Activated T-cell treated with anti-CD3 and anti-CD28 coated beads, Interleukin-2, amount 50 U/mL, for 72 hours (primary cell): ENCODE data around the gene LYZL4. TPM values are rescaled to one million over a fixed set of nuclear protein-coding genes. Genes with fewer than 3 reads are reported as not detected.

Experiments
- ATAC-seq, 2 donors: fragments of 150-1000 bp; cut with Tn5 transposase; replicated peaks in 1 of 2; 2 replicates each; pipeline ENCODE4 v1.10.0; 2021; ENCODE audit warnings: moderate library complexity in 2 of 2, mild to moderate bottlenecking in 1 of 2
- DNase-seq, 2 donors: peaks; one replicate each; pipeline ENCODE4 v3.0.0; 2021 to 2022; ENCODE audit warnings: mixed read lengths in 1 of 2
- H3K27ac Mint-ChIP-seq: one replicate; pipeline ENCODE4 v1.8.0; 2022; ENCODE audit warnings: mild to moderate bottlenecking, moderate library complexity, mixed read lengths
- H3K27me3 Mint-ChIP-seq: one replicate; pipeline ENCODE4 v1.8.0; 2022; ENCODE audit warnings: low read depth, mixed read lengths
- H3K36me3 Mint-ChIP-seq, 2 donors: one replicate each; pipeline ENCODE4 v1.8.0; 2022; ENCODE audit warnings: mixed read lengths in 2 of 2, mild to moderate bottlenecking in 1 of 2; ENCODE audit not compliant: insufficient read depth in 2 of 2
- H3K4me1 Mint-ChIP-seq: one replicate; pipeline ENCODE4 v1.8.0; 2022; ENCODE audit warnings: low read depth, mixed read lengths
- H3K4me3 Mint-ChIP-seq, 2 donors: one replicate each; pipeline ENCODE4 v1.8.0; 2022; ENCODE audit warnings: mild to moderate bottlenecking in 2 of 2, mixed read lengths in 2 of 2, moderate library complexity in 2 of 2
- H3K9me3 Mint-ChIP-seq, 2 donors: one replicate each; pipeline ENCODE4 v1.8.0; 2022; ENCODE audit warnings: mixed read lengths in 2 of 2
- total RNA-seq, 2 donors: library from RNA; stranded (reverse); gene quantifications; one replicate each; pipeline ENCODE4 v1.2.3, GENCODE V29; 2022

Gene LYZL4
- total RNA-seq, 2 donors from 2014 or later = not detected

GRCh38 chr3:42412526-42413155, 2.2 kb upstream of the LYZL4 start:
- ATAC-seq (no peak), DNase-seq (no peak)
- Mint-ChIP-seq H3K9me3 (peaks cover 0 to 3% of the 10 kb centered on the region in 2 donors), H3K4me3 (no peak overlapping the region), H3K4me1 (no peaks in the 10 kb centered on the region), H3K36me3 (no peaks in the 10 kb centered on the region), H3K27ac (no peak overlapping the region), H3K27me3 (peaks cover 20% of the 10 kb centered on the region)

GRCh38 chr3:42411429-42411828, 1.0 kb upstream of the LYZL4 start:
- no peaks in the 10 kb centered on the region for H3K4me1 Mint-ChIP-seq
- peaks cover 0 to 3% of the 10 kb centered on the region in 2 donors for H3K9me3 Mint-ChIP-seq
- H3K27ac Mint-ChIP-seq = no peak overlapping the region
- no peaks in the 10 kb centered on the region for H3K36me3 Mint-ChIP-seq
- no peak for DNase-seq
- H3K4me3 Mint-ChIP-seq = no peak overlapping the region
- peaks cover 20% of the 10 kb centered on the region for H3K27me3 Mint-ChIP-seq
- no peak for ATAC-seq

DNA sequence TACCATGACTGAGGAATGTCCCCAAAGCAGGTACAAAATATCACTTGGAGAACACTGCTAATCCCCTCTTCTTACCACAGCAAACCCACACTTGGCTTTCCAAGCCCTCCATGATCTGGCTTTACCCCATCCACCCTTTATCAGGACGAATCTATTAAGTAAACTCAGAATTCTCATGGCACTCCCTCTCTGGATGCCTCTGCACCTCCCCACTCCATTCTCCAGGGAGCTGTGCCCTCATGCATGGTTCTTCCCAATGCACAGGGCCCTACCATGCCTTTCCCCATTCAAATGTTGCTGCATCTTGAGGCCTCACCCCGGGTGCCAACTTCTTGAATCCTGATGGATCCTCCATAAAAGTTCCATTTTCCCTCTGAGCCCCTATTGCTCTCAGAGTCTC, 2.3 kb downstream of the LYZL4 start:
- H3K36me3 Mint-ChIP-seq = no peaks in the 10 kb centered on the region
- peaks cover 5% of the 10 kb centered on the region for H3K4me1 Mint-ChIP-seq

GRCh38 chr3:42406727-42407450, 3.5 kb downstream of the LYZL4 start:
- H3K4me3 Mint-ChIP-seq = no peak overlapping the region
- ATAC-seq = no peak
- H3K27me3 Mint-ChIP-seq = no peaks in the 10 kb centered on the region

More for the DNA sequence above, 2.3 kb downstream of the LYZL4 start:
- Mint-ChIP-seq H3K9me3 (peaks cover 0 to 3% of the 10 kb centered on the region in 2 donors), H3K27ac (no peak overlapping the region), H3K27me3 (no peaks in the 10 kb centered on the region), H3K4me3 (no peak overlapping the region)
- ATAC-seq = no peak
- DNase-seq = no peak

DNA sequence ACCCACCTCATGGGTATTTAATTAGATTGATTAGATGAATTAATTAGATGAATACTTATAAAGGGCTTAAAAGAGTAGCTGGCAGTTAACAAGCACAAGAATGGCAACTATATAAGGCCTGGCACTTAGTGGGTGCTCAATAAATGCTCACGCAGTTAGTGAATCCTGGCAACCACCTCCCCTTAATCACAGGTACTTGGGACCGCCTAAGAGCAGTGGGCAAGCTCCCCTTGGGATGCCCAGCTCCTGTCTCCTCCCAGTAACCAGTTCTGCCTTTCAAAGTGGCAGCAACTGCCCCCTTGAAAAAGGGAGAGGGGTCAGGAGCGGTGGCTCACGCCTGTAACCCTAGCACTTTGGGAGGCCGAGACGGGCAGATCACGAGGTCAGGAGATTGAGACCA, 4.6 kb downstream of the LYZL4 start:
- Mint-ChIP-seq H3K4me1 (peaks cover 20% of the 10 kb centered on the region), H3K36me3 (peaks cover 0 to 4% of the 10 kb centered on the region in 2 donors), H3K4me3 (no peak overlapping the region), H3K27me3 (no peaks in the 10 kb centered on the region), H3K9me3 (peaks cover 0 to 4% of the 10 kb centered on the region in 2 donors), H3K27ac (no peak overlapping the region)
- no peak for DNase-seq
- ATAC-seq = no peak

More at GRCh38 chr3:42406727-42407450, 3.5 kb downstream of the LYZL4 start:
- peaks cover 0 to 4% of the 10 kb centered on the region in 2 donors for H3K9me3 Mint-ChIP-seq
- DNase-seq = no peak
- H3K27ac Mint-ChIP-seq = no peak overlapping the region
- peaks cover 16% of the 10 kb centered on the region for H3K4me1 Mint-ChIP-seq
- H3K36me3 Mint-ChIP-seq = no peaks in the 10 kb centered on the region

- Mint-ChIP-seq H3K4me1 (peaks cover 20% of the 10 kb centered on the region), H3K9me3 (peaks cover 0 to 4% of the 10 kb centered on the region in 2 donors), H3K36me3 (peaks cover 0 to 4% of the 10 kb centered on the region in 2 donors), H3K27me3 (no peaks in the 10 kb centered on the region), H3K4me3 (no peak overlapping the region), H3K27ac (no peak overlapping the region)
- peak in 1 of 2 donors; percentile 15 for DNase-seq
- no peak for ATAC-seq
Observed at GRCh38 chr3:42403737-42404136, 6.7 kb downstream of the LYZL4 start.

GRCh38 chr3:42402394-42403096, 7.9 kb downstream of the LYZL4 start:
- Mint-ChIP-seq H3K27me3 (no peaks in the 10 kb centered on the region), H3K4me1 (peaks cover 20% of the 10 kb centered on the region), H3K27ac (no peak overlapping the region), H3K9me3 (peaks cover 0 to 1% of the 10 kb centered on the region in 2 donors), H3K36me3 (peaks cover 0 to 4% of the 10 kb centered on the region in 2 donors), H3K4me3 (no peak overlapping the region)
- no peak for DNase-seq
- ATAC-seq = peak in 1 of 2 donors; percentile 64

DNA sequence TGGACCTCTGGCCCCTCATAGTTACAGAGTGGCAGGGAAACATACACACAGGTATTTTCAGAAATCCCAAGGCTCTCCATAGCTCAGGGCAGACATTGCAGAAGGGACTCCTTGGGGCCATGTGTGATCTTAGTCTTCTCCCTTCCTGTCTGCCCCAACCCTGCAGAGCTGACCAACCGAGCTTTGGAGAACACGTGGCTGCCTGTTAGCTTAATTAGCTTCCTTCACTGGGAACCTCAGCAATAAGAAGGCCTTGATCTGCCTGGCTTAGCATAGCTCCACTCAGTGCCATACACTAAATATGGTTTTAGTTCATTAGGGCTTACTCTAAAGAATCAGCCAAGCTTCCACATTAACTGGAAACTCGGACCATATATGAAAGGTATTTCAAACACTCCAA, 12.3 kb downstream of the LYZL4 start:
- Mint-ChIP-seq H3K9me3 (peaks cover 0 to 1% of the 10 kb centered on the region in 2 donors), H3K4me1 (peaks cover 15% of the 10 kb centered on the region), H3K27ac (no peak overlapping the region), H3K36me3 (peaks cover 0 to 4% of the 10 kb centered on the region in 2 donors), H3K4me3 (no peak overlapping the region), H3K27me3 (no peaks in the 10 kb centered on the region)
- DNase-seq (no peak), ATAC-seq (no peak)

DNA sequence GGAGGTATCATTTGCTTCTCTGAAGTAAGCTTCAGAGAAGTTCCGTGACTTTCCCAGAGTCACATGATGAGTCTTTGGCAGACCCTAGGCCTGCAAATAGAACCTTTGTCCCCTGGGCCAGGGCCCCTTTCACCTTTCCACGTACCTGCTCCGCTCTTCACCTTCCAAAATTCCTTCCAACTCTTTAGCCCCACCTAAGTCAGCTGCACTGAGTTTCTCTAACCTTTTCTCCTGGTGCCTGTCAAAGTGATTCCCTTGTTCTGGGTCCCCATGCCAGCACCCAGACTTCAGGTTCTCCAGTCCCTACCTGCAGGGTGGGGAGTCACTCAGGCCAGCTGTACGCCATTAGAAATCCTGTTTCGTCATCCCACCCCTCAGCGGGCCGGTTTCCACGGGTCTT, 12.8 kb downstream of the LYZL4 start:
- peaks cover 0 to 4% of the 10 kb centered on the region in 2 donors for H3K36me3 Mint-ChIP-seq
- peaks cover 12% of the 10 kb centered on the region for H3K4me1 Mint-ChIP-seq

GRCh38 chr3:42394579-42395288, 15.7 kb downstream of the LYZL4 start:
- no peak overlapping the region for H3K27ac Mint-ChIP-seq
- DNase-seq (no peak), ATAC-seq (peak; percentile 41 to 43)
- no peaks in the 10 kb centered on the region for H3K27me3 Mint-ChIP-seq
- H3K36me3 Mint-ChIP-seq = no peaks in the 10 kb centered on the region
- H3K4me1 Mint-ChIP-seq = no peaks in the 10 kb centered on the region
- H3K4me3 Mint-ChIP-seq = no peak overlapping the region
- no peaks in the 10 kb centered on the region for H3K9me3 Mint-ChIP-seq

More for the DNA sequence above, 12.8 kb downstream of the LYZL4 start:
- Mint-ChIP-seq H3K9me3 (peaks cover 0 to under 1% of the 10 kb centered on the region in 2 donors), H3K27ac (no peak overlapping the region), H3K27me3 (no peaks in the 10 kb centered on the region), H3K4me3 (no peak overlapping the region)
- DNase-seq (no peak), ATAC-seq (no peak)

DNA sequence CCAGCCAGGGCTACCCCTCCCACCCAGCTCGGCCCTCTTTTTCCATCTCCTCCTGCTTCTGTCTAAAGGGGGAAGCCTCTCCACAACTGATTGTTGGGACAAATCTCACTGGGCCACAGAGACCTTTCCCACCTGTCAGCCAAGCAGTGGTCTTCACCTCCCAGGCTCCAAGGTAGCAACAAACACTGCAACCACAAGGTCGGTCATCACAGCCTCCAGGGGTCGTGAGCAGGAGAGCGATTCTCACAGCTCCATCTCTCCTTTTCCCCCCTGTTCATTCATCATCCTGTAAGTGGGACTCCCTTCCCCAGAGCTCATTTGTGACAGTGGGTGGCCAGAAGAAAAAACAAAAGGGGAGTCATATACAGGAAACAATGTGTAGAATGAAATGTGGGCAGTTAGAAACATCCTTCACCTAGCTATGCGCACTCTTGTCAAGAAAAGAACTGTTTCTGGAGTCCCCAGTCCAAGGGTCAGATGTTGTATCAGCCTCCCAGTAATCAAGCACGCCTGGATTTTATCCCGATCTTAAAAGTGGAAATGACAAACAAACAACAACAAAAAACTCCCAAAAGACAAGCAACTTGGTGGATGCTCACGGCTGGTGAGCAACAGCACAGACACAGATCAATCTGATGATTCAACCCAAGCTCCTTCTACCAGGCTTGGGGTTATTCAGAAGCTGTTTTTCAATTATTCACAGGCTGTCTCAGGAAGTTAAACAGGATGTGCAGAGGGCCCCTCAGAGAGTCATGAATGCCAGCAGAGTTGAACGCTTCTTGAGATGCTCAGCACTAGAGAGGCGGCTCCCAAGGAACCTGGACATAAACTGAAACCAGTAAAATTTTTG, 22.4 kb downstream of the LYZL4 start:
- DNase-seq (peak; percentile 48 to 53), ATAC-seq (peak; percentile 99)
- peaks cover 24% of the 10 kb centered on the region for H3K4me1 Mint-ChIP-seq
- peak overlapping the region; percentile 66 for H3K27ac Mint-ChIP-seq
- H3K36me3 Mint-ChIP-seq = no peaks in the 10 kb centered on the region
- peak overlapping the region; percentile 68 to 72 for H3K4me3 Mint-ChIP-seq
- H3K27me3 Mint-ChIP-seq = no peaks in the 10 kb centered on the region
- no peaks in the 10 kb centered on the region for H3K9me3 Mint-ChIP-seq

- no peak for ATAC-seq
- Mint-ChIP-seq H3K4me3 (no peak overlapping the region), H3K27ac (no peak overlapping the region)
Observed at GRCh38 chr3:42381551-42382082, 28.8 kb downstream of the LYZL4 start.

More at GRCh38 chr3:42381551-42382082, 28.8 kb downstream of the LYZL4 start:
- H3K4me1 Mint-ChIP-seq = no peaks in the 10 kb centered on the region
- H3K36me3 Mint-ChIP-seq = no peaks in the 10 kb centered on the region
- H3K9me3 Mint-ChIP-seq = no peaks in the 10 kb centered on the region
- no peaks in the 10 kb centered on the region for H3K27me3 Mint-ChIP-seq
- DNase-seq = no peak
